HT-29 (cell line): Measurements from ENCODE around the gene COMMD8. TPM values are rescaled to one million over a fixed set of nuclear protein-coding genes. Genes with fewer than 3 reads are reported as not detected.

Source experiments
- total RNA-seq: library from RNA; depleted of rRNA; stranded (reverse); fragments of >200 nt; shearing (Covaris generic); gene quantifications from 2 replicates; pipeline ENCODE4 v1.2.3, GENCODE V29; 2014; rRNA removed

The COMMD8 gene
- total RNA-seq, 1 experiment from 2014 or later, result 7.9 TPM

Other genes with a start within 250 kb of the COMMD8 start
- gene ATP10D, start 21.6 kb upstream of the COMMD8 start, total RNA-seq, result 0.08 TPM in 1 of 2 replicates, not detected in the other